Hepatocyte (in vitro differentiated cells): ENCODE results near the gene NAV3. TPM values are rescaled to one million over a fixed set of nuclear protein-coding genes. Genes with fewer than 3 reads are reported as not detected.
A peak's percentile ranks its signal among the peaks of the same experiment; 100 is the strongest.

Experiments
- DNase-seq: peaks from one replicate; pipeline ENCODE4 v3.0.0-alpha.2; 2016; ENCODE audit warnings: low spot score
- H2AFZ ChIP-seq: fragments of 200-600 bp; sonication (generic); 2 replicates; pipeline ENCODE4 v1.6.0; 2016; ENCODE audit warnings: antibody characterized with exemption, mild to moderate bottlenecking
- H3K27ac ChIP-seq: fragments of 200-600 bp; sonication (generic); 2 replicates; pipeline ENCODE4 v1.5.1; 2016; ENCODE audit warnings: mild to moderate bottlenecking
- H3K27me3 ChIP-seq: fragments of 200-600 bp; sonication (generic); 2 replicates; pipeline ENCODE4 v1.6.1; 2016
- H3K36me3 ChIP-seq: fragments of 200-600 bp; sonication (generic); replicated peaks from 2 replicates; pipeline ENCODE4 v1.5.1; 2016; ENCODE audit warnings: low read depth; ENCODE audit not compliant: insufficient read depth
- H3K4me1 ChIP-seq: fragments of 200-600 bp; sonication (generic); 2 replicates; pipeline ENCODE4 v1.5.1; 2016; ENCODE audit warnings: mild to moderate bottlenecking, moderate library complexity; ENCODE audit not compliant: insufficient read depth
- H3K4me2 ChIP-seq: fragments of 200-600 bp; sonication (generic); 2 replicates; pipeline ENCODE4 v1.6.0; 2016
- H3K4me3 ChIP-seq: fragments of 200-600 bp; sonication (generic); 2 replicates; pipeline ENCODE4 v1.5.1; 2016; ENCODE audit warnings: mild to moderate bottlenecking
- H3K79me2 ChIP-seq: fragments of 200-600 bp; sonication (generic); 2 replicates; pipeline ENCODE4 v1.6.0; 2017; ENCODE audit warnings: mild to moderate bottlenecking
- H3K9me2 ChIP-seq: fragments of 200-600 bp; sonication (generic); replicated peaks from 2 replicates; pipeline ENCODE4 v1.6.0; 2017; ENCODE audit warnings: mild to moderate bottlenecking; ENCODE audit not compliant: insufficient read depth
- H3K9me3 ChIP-seq: fragments of 200-600 bp; sonication (generic); 2 replicates; pipeline ENCODE4 v1.5.1; 2016; ENCODE audit warnings: low read depth, mild to moderate bottlenecking
- H4K20me1 ChIP-seq: fragments of 200-600 bp; sonication (generic); 2 replicates; pipeline ENCODE4 v1.6.0; 2016; ENCODE audit warnings: mild to moderate bottlenecking; ENCODE audit not compliant: insufficient read depth, poor library complexity, severe bottlenecking
- EZH2 ChIP-seq: fragments of 200-600 bp; sonication (generic); IDR thresholded peaks from 2 replicates; pipeline ENCODE4 v1.6.1; 2016; ENCODE audit warnings: antibody characterized with exemption, mild to moderate bottlenecking, borderline replicate concordance
- EZH2phosphoT487 ChIP-seq: fragments of 200-600 bp; sonication (generic); IDR thresholded peaks from one replicate; pipeline ENCODE4 v1.6.1; 2018; ENCODE audit warnings: antibody characterized with exemption, mild to moderate bottlenecking, low read depth, moderate library complexity; ENCODE audit not compliant: unreplicated experiment, severe bottlenecking
- WGBS: methylation state at CpG from one replicate; pipeline ENCODE4 v1.1.6; 2016; ENCODE audit warnings: low lambda C conversion rate; ENCODE audit errors: missing lambda C conversion rate; 5-methylcytosine and 5-hydroxymethylcytosine counted together
- polyA plus RNA-seq: library from polyadenylated mRNA; unstranded; fragments of >200 nt; fragmentation: Nextera tagmentation; extraction: Ambion mirVana; gene quantifications from 2 replicates; pipeline ENCODE4 v1.2.1, GENCODE V29; 2016
- total RNA-seq: library from RNA; depleted of rRNA; stranded (reverse); fragments of >200 nt; gene quantifications from 2 replicates; pipeline ENCODE4 v1.2.3, GENCODE V29; 2014
- TF ChIP-seq, protein P1 (sequence below): fragments of 200-600 bp; sonication (generic); IDR thresholded peaks from 2 replicates; pipeline ENCODE4 v1.5.1; 2016; ENCODE audit warnings: antibody characterized with exemption, mild to moderate bottlenecking; ENCODE audit not compliant: poor library complexity

Gene NAV3
- total and polyA plus RNA-seq, 2 experiments from 2014 or later: 1.4 to 9.2 TPM

DNA sequence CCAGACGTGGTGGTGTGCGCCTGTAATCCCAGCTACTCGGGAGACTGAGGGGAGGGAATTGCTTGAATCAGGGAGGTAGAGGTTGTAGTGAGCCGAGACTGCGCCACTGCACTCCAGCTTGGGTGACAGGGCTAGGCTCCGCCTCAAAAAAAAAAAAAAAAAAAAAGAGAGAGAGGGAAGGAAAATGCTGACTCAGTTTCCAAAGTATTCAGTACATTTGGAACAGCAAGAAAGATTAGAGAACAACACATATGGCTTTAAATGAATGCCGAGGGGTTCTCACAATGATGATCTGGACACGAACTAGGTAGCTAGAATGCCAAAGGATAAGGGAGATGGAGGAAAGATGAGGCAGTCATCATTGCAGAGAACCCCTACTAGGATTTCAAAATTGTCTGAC is 97.4 kb downstream of the NAV3 start:
- Histone ChIP-seq H4K20me1 (no peaks in the 10 kb centered on the region), H3K4me3 (no peak overlapping the region), H3K27ac (no peak overlapping the region), H3K79me2 (no peaks in the 10 kb centered on the region), H3K9me2 (no peaks in the 10 kb centered on the region), H3K4me1 (peaks cover 5% of the 10 kb centered on the region), H3K27me3 (no peaks in the 10 kb centered on the region), H3K4me2 (no peak overlapping the region), H3K36me3 (no peaks in the 10 kb centered on the region), H3K9me3 (no peaks in the 10 kb centered on the region), H2AFZ (no peak overlapping the region)
- DNase-seq: no peak
- TF ChIP-seq EZH2: no peak
- no peak for TF ChIP-seq EZH2phosphoT487
- TF ChIP-seq, protein P1, sequence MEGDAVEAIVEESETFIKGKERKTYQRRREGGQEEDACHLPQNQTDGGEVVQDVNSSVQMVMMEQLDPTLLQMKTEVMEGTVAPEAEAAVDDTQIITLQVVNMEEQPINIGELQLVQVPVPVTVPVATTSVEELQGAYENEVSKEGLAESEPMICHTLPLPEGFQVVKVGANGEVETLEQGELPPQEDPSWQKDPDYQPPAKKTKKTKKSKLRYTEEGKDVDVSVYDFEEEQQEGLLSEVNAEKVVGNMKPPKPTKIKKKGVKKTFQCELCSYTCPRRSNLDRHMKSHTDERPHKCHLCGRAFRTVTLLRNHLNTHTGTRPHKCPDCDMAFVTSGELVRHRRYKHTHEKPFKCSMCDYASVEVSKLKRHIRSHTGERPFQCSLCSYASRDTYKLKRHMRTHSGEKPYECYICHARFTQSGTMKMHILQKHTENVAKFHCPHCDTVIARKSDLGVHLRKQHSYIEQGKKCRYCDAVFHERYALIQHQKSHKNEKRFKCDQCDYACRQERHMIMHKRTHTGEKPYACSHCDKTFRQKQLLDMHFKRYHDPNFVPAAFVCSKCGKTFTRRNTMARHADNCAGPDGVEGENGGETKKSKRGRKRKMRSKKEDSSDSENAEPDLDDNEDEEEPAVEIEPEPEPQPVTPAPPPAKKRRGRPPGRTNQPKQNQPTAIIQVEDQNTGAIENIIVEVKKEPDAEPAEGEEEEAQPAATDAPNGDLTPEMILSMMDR: no peak
- WGBS: 89% methylated on average over 8 of the region's 8 CpGs

DNA sequence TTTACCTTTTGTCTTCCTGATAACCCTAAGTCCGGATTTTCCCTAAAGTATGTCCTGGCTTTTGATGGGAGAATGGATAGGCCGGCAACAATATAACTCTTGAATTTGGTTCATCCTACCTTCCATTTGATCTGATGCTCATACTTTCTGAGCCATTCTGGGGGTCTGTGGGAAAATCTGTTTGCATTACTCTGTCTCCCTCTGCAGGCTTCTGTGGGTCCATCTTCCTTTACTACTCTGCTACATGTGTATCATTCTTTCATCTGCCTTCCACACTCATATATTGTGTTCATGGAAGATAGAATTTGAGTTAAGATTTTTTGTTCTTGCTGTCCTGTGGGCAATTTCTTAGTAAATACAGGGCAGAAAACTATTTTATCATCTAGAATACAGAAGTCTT is 101.5 kb downstream of the NAV3 start:
- TF ChIP-seq EZH2: no peak
- TF ChIP-seq, protein P1: peak; percentile 24

DNA sequence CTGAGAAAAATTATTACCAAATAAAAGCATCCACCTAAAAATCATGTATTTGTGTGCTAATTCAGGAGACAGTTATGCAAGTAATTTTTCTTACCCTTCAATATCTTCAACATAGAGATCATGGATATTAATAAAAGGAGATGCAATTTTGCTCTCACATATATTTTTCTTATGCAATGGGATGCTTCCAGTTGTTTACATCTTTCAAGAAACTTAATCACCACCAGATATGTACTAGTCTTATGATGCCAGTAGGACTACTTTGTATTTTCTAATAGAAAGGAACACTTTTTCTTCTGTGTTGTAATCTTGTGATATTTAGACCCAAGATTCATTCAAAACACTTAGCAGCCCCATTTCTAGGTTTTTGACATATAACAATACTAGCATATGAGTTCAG is 107.6 kb downstream of the NAV3 start:
- Histone ChIP-seq H2AFZ (no peak overlapping the region), H3K36me3 (no peaks in the 10 kb centered on the region), H3K4me1 (peaks cover 4% of the 10 kb centered on the region), H3K4me3 (no peak overlapping the region), H3K27me3 (no peaks in the 10 kb centered on the region), H3K4me2 (no peak overlapping the region), H3K9me2 (no peaks in the 10 kb centered on the region), H3K9me3 (no peaks in the 10 kb centered on the region), H3K79me2 (no peaks in the 10 kb centered on the region), H4K20me1 (no peaks in the 10 kb centered on the region), H3K27ac (no peak overlapping the region)
- TF ChIP-seq, protein P1: no peak
- TF ChIP-seq EZH2 (no peak), EZH2phosphoT487 (no peak)
- DNase-seq: no peak

More for the DNA sequence above, 101.5 kb downstream of the NAV3 start:
- 90% methylated on average over 2 of the region's 2 CpGs for WGBS
- no peak overlapping the region for H3K4me3 ChIP-seq
- no peaks in the 10 kb centered on the region for H3K36me3 ChIP-seq
- no peaks in the 10 kb centered on the region for H4K20me1 ChIP-seq
- no peaks in the 10 kb centered on the region for H3K9me2 ChIP-seq
- H3K4me2 ChIP-seq: no peak overlapping the region
- H3K27me3 ChIP-seq: no peaks in the 10 kb centered on the region
- H3K79me2 ChIP-seq: no peaks in the 10 kb centered on the region
- DNase-seq: no peak
- H2AFZ ChIP-seq: no peak overlapping the region
- H3K9me3 ChIP-seq: no peaks in the 10 kb centered on the region
- no peaks in the 10 kb centered on the region for H3K4me1 ChIP-seq
- H3K27ac ChIP-seq: no peak overlapping the region

DNA sequence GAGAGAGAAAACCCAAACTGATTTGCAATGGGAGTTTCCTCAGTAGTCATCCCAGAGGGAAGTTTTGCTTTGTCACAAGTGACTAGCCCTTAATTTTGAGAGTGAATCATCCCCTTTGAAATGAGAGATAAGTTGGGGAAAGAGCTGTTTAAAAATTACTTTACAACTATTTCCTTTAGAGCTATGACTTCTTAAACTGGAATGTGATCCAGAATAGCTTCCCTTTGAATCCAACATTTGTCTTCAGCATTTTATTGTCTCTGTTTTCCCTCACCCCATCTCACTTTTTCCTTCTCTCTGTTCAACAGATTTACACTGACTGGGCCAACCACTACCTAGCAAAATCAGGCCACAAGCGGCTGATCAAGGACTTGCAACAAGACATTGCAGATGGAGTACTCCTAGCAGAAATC is 109.3 kb downstream of the NAV3 start:
- H3K27ac ChIP-seq: peak overlapping the region; percentile 51
- no peak for TF ChIP-seq EZH2

More for the DNA sequence above, 109.3 kb downstream of the NAV3 start:
- Histone ChIP-seq H3K4me2 (no peak overlapping the region), H3K4me3 (no peak overlapping the region), H4K20me1 (no peaks in the 10 kb centered on the region), H2AFZ (no peak overlapping the region), H3K27me3 (no peaks in the 10 kb centered on the region), H3K79me2 (no peaks in the 10 kb centered on the region), H3K9me3 (no peaks in the 10 kb centered on the region), H3K36me3 (no peaks in the 10 kb centered on the region), H3K9me2 (no peaks in the 10 kb centered on the region), H3K4me1 (peaks cover 4% of the 10 kb centered on the region)
- DNase-seq: no peak
- 50% methylated on average over 1 of the region's 1 CpG for WGBS
